ENCODE measurements around the gene ANKRD39.
"Not testable (repeated sequence)": the region's sequence is repeated elsewhere in the genome, so short reads cannot be mapped to it uniquely, and the experiment has no call there.

ANKRD39 gene

GRCh38 chr2:96869822-96870625 is 12.2 kb upstream of the ANKRD39 start, which contains the start of gene SEMA4C:
SEMA4C (minus strand) TSS chr2:96870080; CDS start chr2:96867886, 2,194 bp downstream.
- DNase-seq: peak; percentile 44 to 47

GRCh38 chr2:96869281-96869821 is 11.5 kb upstream of the ANKRD39 start:
- no peak for DNase-seq

- DNase-seq: peak; percentile 74 to 80
Observed at GRCh38 chr2:96868555-96869280, 10.9 kb upstream of the ANKRD39 start.

DNA sequence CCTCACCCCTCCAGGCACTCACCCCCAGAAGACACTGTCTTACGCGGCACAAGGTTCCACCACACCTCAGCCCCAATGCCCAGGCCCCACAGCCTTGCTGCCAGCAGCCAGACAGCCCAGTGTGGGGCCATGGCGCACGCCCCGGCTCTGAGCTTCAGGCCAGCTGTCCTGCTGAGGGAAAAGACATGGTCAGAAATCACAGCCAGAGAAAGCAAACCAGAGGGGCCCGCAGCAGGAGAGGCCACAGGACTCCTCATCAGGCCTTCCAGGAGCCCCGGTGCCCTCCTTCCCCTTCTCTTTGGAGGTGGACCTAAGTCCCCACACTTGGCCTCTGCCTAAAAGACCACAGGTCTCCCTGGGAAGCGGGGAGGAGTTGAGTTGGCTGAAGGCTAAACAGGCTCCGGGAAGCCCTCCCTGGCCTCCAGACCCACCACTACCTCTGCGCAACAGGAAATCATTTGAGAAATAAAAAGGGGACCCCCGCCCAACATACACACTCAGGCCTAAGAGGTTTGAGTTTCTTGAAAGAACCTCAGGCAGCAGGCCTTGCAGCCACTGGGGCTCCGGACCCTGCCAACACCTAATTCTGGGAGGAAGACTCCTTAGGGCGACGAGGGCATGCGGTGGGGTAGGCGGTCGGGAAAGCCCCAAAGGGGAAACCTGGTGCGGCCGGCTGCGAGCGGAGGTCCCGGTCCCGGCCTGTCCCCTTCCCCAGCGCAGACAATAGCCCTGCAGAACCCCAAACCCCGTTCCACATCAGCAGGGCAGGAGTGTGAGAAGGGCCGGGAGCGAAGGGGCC is 10.1 kb upstream of the ANKRD39 start:
- DNase-seq: no peak

DNA sequence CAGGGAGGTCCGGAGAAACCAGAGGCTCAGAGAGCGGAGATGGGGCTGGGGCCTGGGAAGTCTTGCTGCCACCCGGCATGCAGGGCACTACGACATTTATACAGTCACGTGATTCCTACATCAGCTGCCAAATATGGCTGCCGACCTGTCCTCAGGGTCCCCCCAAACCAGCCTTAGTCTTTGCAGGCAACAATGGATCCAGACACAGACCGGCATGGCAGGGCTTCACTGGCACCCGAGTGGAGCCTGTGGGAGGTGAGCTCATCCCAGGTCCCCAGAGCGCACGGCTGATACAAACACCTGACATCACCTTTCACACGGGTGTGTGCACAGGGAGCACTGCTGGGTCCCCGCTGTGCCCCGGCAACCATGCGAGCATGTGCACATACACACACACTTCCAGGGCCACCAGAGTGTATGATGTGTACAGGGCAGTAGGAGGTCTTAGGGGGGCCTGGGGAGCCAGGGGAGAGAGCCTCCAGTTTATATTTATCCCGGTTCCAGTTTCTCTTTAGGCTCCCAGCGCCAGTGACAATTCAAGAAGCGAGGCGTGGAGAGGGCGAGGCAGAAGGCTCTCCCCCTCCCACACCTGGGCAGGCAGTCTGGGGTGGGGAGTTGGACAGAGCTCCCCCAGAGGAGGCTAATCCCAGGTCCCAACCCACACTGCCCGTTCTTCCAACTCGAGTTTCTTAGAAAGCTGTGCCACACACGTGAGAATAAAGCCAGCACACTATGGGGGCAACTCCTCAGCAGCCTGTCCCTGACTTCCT is 9.4 kb upstream of the ANKRD39 start:
- DNase-seq: no peak

DNA sequence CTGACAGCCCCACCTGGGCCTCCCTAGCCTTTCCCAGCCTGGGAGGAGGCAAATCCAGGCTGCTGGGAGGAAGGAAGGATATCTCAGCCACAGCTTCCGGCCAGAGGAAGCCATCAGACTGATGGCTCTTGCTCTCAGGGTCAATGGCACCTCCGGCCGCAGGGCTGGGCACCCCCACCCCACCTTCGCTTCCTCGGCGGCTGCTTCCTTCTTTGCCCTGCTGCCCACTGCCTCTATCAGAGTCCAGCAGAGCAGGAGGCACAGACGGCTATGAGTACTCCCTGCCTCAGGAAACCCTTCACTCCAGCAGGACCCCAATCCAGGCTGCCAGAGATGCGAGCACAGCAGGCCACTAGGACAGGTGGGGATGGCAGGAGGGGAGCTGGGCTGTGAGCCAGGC is 8.8 kb upstream of the ANKRD39 start:
- DNase-seq: no peak

GRCh38 chr2:96866149-96866548 is 8.3 kb upstream of the ANKRD39 start:
- DNase-seq: no peak

- no peak for DNase-seq
Observed at GRCh38 chr2:96865654-96866053, 7.8 kb upstream of the ANKRD39 start.

- no peak for DNase-seq
Observed at GRCh38 chr2:96864343-96865091, 6.7 kb upstream of the ANKRD39 start.

GRCh38 chr2:96863575-96864342 is 5.9 kb upstream of the ANKRD39 start:
- DNase-seq: no peak

GRCh38 chr2:96863056-96863455 is 5.2 kb upstream of the ANKRD39 start:
- DNase-seq: not testable (repeated sequence)

DNA sequence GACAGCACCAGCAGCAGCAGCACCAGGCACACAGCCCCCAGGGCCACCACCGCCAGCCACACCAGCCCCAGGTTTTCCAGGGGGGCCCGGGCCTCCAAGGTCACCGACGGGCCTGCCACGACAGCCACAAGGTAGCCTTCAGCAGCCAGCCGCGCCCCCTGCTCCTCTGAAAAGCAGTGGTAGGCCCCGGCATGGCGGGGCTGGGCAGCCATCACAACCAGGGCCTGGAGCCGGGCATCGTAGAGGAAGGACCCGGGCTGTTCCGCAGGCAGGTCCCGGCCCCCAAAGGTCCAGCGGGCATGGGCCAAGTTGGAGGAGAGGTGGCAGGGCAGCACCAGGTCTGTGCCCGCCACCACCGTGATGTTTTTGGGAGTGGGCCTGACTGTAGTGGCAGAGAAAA is 3.3 kb upstream of the ANKRD39 start:
- no peak for DNase-seq

DNA sequence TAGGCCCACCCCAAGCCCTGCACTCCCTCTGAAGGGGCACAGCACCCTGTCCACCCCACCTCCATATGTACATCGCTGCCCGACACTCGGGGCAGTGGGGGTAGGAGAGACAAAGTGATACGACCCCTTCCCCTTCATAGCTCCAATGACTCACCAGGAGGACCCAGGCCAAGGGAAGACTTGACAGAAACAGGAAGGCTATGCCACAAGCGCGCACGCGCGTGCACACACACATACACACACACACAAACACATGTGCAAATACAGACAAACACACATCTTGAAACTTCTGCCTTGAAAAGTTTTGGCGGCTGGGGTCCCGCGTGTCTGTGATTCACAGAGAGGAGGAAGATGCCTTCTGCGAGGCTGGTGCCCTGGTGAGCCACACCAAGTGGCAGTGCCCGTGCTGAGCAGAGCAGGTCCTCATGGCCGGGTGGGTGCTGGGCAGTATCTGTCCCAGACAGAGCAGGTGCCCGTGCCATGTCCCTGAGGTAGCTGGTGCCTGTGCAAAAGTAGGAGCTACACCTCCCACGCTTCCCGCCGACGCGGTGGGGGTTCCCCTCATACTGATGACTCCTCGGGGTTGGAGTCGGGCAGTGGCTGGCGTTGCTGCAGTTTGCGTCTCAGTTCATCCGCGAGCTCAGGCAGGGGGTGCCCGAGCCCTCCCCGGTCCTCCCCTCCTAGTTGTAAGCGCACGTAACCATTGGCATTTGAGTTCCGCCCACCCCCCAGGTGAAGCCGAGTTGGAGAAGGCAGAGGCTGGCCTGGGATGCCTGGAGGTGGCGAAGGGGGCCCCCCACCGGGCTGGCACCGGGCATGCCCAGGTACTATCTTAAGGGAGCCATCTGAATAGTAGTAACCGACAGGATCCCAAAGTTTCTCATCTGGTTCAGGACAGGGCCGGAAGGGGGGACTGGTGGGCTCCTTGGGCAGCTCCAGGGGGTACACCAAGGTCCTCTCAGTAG is 2.5 kb upstream of the ANKRD39 start:
- peak; percentile 56 to 61 for DNase-seq

- no peak for DNase-seq
Observed at GRCh38 chr2:96859681-96860064, 1.9 kb upstream of the ANKRD39 start.

DNA sequence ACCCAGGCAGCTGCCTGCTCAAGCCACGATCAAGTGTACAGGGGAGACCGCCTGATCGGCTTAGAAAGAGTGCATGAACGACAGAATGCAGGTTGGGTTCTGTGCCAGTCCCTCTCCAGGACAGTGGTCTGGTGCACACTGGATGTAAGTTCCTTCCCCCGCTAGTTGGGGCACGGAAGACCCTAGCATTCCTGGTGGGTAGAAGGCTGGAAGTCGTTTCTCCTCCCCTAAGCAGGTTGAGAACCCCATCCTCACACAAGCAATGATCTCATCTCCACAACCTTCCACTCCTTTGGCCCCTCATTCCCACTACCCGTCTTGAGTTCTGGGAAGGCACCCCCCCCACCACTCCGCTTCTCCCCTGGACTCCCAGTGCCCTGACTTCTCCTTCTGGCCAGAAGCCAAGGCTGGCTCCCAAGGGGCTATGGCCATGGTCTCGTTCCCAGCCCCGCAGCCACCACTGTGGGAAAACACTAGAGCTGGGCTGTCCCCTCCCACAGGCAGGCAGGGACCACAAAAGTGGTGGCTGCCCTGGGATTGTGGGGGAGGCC is 1.4 kb upstream of the ANKRD39 start:
- DNase-seq: no peak

DNA sequence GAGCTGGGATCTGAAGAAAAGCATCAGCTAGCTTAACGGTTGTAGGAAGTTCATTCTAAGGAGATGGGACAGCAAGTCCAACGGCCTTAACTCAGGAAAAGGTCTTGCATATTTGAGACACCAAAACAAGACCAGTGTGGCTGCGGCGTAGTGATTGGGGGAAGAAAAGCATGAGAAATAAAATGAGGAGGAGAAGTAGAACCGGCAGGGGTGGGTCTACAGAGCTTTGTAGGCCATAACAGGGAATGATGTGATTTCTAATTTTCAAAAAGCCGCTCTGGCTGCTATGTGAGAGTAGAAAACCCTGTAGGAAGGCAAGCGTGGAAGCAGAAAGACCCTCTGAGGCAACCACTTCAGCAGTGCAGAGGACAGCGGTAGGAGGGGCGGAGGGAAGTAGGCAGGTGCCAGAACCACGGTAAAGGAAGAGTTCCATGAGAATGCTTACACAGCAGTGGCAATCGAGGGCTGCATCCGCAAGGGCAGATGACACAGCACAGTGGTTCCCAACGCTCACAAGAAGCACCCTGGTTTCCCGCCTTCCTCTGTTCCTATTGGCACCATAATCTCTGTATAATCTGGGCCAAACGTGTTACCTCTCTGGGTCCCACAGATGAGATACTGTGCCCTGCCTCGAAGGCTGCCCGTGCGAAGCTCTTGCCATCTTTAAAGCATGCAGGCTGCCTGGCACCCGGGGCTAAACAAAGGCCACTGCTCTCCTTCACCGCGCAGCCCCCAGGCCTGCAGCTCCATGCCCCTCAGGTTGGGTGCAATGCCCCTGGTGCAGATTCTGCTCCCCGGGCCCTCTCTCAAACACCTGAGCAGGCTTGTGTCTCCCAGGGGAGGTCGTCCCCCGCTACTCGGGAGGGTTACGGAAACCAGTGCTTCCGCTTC is 795 bp downstream of the ANKRD39 start:
- peak; percentile 49 to 58 for DNase-seq

DNA sequence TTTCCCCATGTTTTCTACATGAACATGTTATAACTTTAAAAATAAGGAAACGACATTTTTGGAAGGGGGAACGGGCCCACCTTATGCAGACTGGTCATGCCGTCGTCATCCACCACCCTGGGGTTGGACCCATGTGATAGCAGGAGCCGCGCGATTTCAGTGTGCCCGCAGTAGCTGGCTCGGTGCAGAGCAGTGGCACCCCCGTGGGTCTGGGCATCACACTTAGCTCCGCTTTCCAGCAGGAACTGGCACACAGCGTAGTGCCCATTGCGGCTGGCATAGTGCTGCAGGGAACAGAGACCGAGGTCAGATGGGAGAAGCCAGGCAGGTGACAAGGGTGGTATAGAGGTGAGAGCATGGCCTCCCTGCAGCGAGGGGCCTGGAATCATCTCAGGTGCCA is 4.5 kb downstream of the ANKRD39 start:
- no peak for DNase-seq

DNA sequence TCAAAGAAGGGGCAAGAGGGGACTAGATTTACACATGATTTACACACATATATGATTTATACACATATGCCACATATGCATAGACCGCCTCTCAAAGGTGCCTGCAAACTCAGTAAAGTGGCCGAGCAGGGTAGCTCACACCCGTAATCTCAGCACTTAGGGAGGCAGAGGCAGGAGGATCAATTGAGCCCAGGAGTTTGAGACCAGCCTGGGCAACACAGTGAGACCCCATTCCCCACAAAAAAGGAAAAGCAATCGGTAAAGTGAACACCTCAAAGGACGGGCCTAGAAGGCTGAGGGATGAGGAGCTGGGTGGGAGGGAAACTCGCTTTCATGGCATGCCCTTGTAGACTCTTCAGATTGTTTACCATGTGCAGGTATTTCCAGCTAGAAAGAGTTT is 5.1 kb downstream of the ANKRD39 start:
- DNase-seq: no peak

All from activated CD4-positive, alpha-beta T cell treated with anti-CD3 and anti-CD28 coated beads, Interleukin-2, amount 50 U/mL, for 48 hours (primary cell).